ENCODE results near the gene MPHOSPH9. TPM values are rescaled to one million over a fixed set of nuclear protein-coding genes. Genes with fewer than 3 reads are reported as not detected.
A peak's percentile ranks its signal among the peaks of the same experiment; 100 is the strongest.

MPHOSPH9 gene
- total and polyA plus RNA-seq, 2 donors (not counting 1 experiment from before 2014, with no cell fraction given): 11.8 to 45.1 TPM

GRCh38 chr12:123139926-123140675 lies 92.8 kb downstream of the MPHOSPH9 start:
- 56% methylated on average over 6 of the region's 6 CpGs for WGBS (ENCODE audit: insufficient coverage)
- peak overlapping the region; percentile 68 for H3K27ac Mint-ChIP-seq
- peak overlapping the region; percentile 22 for H3K4me2 ChIP-seq (replicated peaks; ENCODE audit: low read depth, low read length, poor library complexity, severe bottlenecking)

More at GRCh38 chr12:123139926-123140675, 92.8 kb downstream of the MPHOSPH9 start:
- Histone ChIP-seq H3K36me3 (replicated peaks in 1 of 2; ENCODE audit: control extremely low read depth in 1 of 2, control insufficient read depth in 1 of 2, extremely low read depth in 1 of 2, insufficient read depth in 2 of 2, low read length in 1 of 2) (no peaks in the 10 kb centered on the region), H2AFZ (ENCODE audit: insufficient read depth, low read depth, low read length, poor library complexity, severe bottlenecking) (no peak overlapping the region), H4K20me1 (ENCODE audit: control insufficient read depth, insufficient read depth, low read length, poor library complexity, severe bottlenecking) (no peaks in the 10 kb centered on the region), H3K27ac (ENCODE audit: low read length in 2 of 2) (no peak overlapping the region), H3K4me1 (ENCODE audit: control insufficient read depth in 2 of 2, insufficient read depth in 2 of 2, low read length in 2 of 2) (peaks cover 26 to 29% of the 10 kb centered on the region in 2 donors), H3K9ac (ENCODE audit: low read length) (no peak overlapping the region), H3K27me3 (replicated peaks in 1 of 4; ENCODE audit: control extremely low read depth in 1 of 4, control insufficient read depth in 3 of 4, insufficient read depth in 4 of 4, low read length in 3 of 4) (no peaks in the 10 kb centered on the region), H3K4me3 (ENCODE audit: control extremely low read depth in 1 of 5, extremely low read depth in 1 of 5, insufficient read depth in 1 of 5, low read depth in 2 of 5, low read length in 4 of 5) (no peak overlapping the region), H3K9me3 (ENCODE audit: control extremely low read depth in 1 of 3, control insufficient read depth in 2 of 3, insufficient read depth in 1 of 3, low read length in 2 of 3) (no peaks in the 10 kb centered on the region), H3K79me2 (ENCODE audit: control insufficient read depth, insufficient read depth, low read length) (peaks cover 33% of the 10 kb centered on the region)
- DNase-seq (no peak), ATAC-seq (ENCODE audit: low read depth) (no peak)
- Mint-ChIP-seq H3K4me1 (peaks cover 48% of the 10 kb centered on the region), H3K9me3 (ENCODE audit: insufficient read depth) (no peaks in the 10 kb centered on the region), H3K27me3 (no peaks in the 10 kb centered on the region), H3K4me3 (no peak overlapping the region)
- ChIA-PET POLR2A (interaction anchor here (0.7 kb wide), 1 partner anchor 83 kb away, joined by 4 read pairs; no protein-coding TSS in a partner anchor), CTCF (interaction anchor here (1.3 to 1.6 kb wide), 3 partner anchors 10 to 12 kb away, joined by 3 to 5 read pairs (median 3); partner anchors contain the start of gene PITPNM2)
- intact Hi-C loops (cut with micrococcal nuclease): loop anchor here (5.0 kb wide), 1 partner anchor 33 kb away; no protein-coding TSS in a partner anchor
- TF ChIP-seq, protein P1, sequence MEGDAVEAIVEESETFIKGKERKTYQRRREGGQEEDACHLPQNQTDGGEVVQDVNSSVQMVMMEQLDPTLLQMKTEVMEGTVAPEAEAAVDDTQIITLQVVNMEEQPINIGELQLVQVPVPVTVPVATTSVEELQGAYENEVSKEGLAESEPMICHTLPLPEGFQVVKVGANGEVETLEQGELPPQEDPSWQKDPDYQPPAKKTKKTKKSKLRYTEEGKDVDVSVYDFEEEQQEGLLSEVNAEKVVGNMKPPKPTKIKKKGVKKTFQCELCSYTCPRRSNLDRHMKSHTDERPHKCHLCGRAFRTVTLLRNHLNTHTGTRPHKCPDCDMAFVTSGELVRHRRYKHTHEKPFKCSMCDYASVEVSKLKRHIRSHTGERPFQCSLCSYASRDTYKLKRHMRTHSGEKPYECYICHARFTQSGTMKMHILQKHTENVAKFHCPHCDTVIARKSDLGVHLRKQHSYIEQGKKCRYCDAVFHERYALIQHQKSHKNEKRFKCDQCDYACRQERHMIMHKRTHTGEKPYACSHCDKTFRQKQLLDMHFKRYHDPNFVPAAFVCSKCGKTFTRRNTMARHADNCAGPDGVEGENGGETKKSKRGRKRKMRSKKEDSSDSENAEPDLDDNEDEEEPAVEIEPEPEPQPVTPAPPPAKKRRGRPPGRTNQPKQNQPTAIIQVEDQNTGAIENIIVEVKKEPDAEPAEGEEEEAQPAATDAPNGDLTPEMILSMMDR (IDR thresholded peaks at IDR 0.05): no peak
- no peak for TF ChIP-seq EZH2 (IDR thresholded peaks at IDR 0.05; ENCODE audit: borderline replicate concordance, insufficient read depth, low read depth, low read length, poor library complexity, severe bottlenecking)
